ENCODE measurements around the gene PTH1R. TPM values are rescaled to one million over a fixed set of nuclear protein-coding genes. Genes with fewer than 3 reads are reported as not detected.

PTH1R gene
- total and polyA plus RNA-seq, 12 donors, result 1.5 to 89.8 (median 4.2) TPM

DNA sequence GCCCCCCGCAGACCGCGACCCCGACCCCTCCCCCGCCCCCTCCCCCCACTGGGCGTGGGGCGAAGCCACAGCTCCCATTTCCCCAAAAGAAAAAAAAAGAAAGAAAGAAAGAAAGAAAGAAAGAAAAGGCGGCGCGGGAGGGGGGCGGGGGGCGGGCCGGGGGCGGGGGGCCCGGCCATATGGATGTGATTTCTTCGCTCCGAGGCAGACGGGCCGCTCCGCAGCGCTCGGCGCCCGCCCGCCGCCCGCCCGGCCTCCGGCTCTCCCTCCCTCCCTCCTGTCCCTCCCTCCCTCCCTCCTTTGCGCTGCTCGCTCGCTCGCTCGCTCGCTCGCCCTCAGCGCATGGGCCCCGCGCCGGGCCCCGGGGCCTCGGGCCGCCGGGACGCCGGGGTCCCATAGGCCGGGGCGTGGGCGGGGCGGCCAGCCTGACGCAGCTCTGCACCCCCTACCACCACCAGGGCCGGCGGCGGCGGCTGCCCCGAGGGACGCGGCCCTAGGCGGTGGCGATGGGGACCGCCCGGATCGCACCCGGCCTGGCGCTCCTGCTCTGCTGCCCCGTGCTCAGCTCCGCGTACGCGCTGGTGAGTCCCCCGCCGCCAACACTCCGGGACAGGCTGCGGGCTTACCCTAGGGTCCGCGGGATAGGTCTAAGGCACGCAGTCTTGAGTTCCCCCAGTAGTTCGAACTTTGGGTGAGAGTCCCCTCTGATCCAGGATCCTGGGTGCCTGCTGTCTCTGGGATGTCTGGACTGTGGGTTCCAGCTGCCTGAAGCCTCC is 5.7 kb downstream of the PTH1R start:
- ATAC-seq, result peak in 6 of 8 donors; percentile 18 to 69 (median 38)

DNA sequence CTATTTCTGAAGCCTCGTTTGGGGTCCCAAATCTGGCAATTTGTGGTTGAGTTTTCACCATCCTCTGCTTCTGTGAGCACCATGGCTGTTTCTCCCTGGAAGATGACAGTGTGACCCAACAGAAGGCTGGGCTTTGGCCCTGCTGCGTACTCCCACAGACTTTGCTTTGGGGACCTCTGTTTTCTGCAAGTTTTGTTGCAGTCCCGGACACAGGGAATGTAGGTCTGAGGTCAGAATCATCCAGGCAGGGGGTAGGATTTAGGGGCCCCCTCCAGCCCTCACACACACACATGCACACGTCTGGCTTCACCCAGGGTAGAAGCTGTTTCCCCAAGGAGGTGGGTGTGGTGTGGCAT is 6.3 kb downstream of the PTH1R start:
- DNase-seq (no peak), ATAC-seq (no peak)
- TF ChIP-seq, protein P1, sequence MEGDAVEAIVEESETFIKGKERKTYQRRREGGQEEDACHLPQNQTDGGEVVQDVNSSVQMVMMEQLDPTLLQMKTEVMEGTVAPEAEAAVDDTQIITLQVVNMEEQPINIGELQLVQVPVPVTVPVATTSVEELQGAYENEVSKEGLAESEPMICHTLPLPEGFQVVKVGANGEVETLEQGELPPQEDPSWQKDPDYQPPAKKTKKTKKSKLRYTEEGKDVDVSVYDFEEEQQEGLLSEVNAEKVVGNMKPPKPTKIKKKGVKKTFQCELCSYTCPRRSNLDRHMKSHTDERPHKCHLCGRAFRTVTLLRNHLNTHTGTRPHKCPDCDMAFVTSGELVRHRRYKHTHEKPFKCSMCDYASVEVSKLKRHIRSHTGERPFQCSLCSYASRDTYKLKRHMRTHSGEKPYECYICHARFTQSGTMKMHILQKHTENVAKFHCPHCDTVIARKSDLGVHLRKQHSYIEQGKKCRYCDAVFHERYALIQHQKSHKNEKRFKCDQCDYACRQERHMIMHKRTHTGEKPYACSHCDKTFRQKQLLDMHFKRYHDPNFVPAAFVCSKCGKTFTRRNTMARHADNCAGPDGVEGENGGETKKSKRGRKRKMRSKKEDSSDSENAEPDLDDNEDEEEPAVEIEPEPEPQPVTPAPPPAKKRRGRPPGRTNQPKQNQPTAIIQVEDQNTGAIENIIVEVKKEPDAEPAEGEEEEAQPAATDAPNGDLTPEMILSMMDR (IDR thresholded peaks at IDR 0.05), result no peak
- intact Hi-C loops (cut with DNase I), result no loop called here
- Histone ChIP-seq H3K4me1 (peaks cover 8 to 35% (median 19%) of the 10 kb centered on the region in 9 donors), H3K4me3 (peak overlapping the region; percentile 3 to 69 (median 62)), H3K27me3 (peaks cover 4 to 59% (median 35%) of the 10 kb centered on the region in 7 donors), H3K36me3 (no peaks in the 10 kb centered on the region), H3K9me3 (no peaks in the 10 kb centered on the region), H3K27ac (peak overlapping the region in 5 of 10 donors; percentile 46 to 79 (median 79))
- WGBS, 2 donors, result 62 to 80% methylated on average over 4 of the region's 4 CpGs

More for the DNA sequence above, 5.7 kb downstream of the PTH1R start:
- no peaks in the 10 kb centered on the region for H3K9me3 ChIP-seq
- DNase-seq, result no peak
- TF ChIP-seq, protein P1 (IDR thresholded peaks at IDR 0.05), result no peak
- H3K27me3 ChIP-seq, result peaks cover 4 to 59% (median 35%) of the 10 kb centered on the region in 7 donors
- intact Hi-C loops (cut with DNase I), result no loop called here
- WGBS, 2 donors, result 4 to 10% methylated on average over 13 to 72 of the region's 78 CpGs
- H3K4me3 ChIP-seq, result peak overlapping the region; percentile 51 to 69 (median 64)
- no peaks in the 10 kb centered on the region for H3K36me3 ChIP-seq
- peak overlapping the region in 8 of 10 donors; percentile 67 to 81 (median 79) for H3K27ac ChIP-seq
- peaks cover 4 to 39% (median 23%) of the 10 kb centered on the region in 9 donors for H3K4me1 ChIP-seq

DNA sequence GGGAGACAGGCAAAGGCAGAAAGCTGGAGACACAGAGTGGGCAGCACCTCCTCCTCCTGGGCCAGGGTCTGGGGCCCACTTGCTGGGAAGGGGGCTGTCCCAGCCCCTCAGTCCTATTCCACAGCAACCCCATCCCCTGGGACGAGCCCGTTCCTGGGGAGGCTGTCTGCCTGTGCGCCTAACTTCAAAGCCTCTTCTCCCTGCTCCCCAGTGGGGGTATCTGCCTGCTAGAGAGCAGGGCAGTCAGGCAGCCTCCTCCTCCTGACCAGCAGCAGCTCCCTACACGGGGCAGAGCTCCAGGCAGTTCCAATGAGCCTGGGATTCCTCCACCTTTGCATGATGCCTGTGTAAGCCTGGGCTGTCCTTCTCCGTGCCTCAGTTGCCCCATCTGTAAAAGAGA is 6.9 kb downstream of the PTH1R start:
- 64 to 69% methylated on average over 5 of the region's 5 CpGs for WGBS, 2 donors
- no peak overlapping the region for H3K27ac ChIP-seq
- DNase-seq (no peak), ATAC-seq (no peak)
- intact Hi-C loops (cut with DNase I), result no loop called here
- TF ChIP-seq, protein P1 (IDR thresholded peaks at IDR 0.05), result no peak
- H3K4me3 ChIP-seq, result peak overlapping the region in 8 of 10 donors; percentile 3 to 69 (median 62)
- H3K4me1 ChIP-seq, result peaks cover 8 to 37% (median 20%) of the 10 kb centered on the region in 9 donors
- no peaks in the 10 kb centered on the region for H3K9me3 ChIP-seq
- peaks cover 4 to 59% (median 35%) of the 10 kb centered on the region in 7 donors for H3K27me3 ChIP-seq
- no peaks in the 10 kb centered on the region for H3K36me3 ChIP-seq

DNA sequence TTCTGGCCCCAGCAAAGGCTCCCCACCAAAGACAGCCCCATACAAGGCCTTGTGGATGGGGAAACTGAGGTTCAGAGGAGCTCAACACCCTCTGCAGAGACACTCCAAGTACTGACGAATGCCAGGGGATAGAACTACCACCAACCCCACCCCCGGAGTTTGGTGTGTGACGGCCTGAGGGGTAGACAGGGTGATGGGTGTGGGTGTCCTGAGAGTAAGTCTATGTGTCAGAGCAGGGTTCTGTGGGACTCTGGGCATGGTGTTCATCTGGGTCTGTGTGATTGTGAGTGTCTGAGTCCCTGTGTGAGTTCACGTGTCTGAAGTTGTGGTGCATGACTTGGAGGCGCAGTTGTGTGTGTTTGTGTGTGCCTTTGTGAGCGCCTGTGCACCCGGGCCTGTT is 7.4 kb downstream of the PTH1R start:
- WGBS, 2 donors, result 86 to 94% methylated on average over 7 of the region's 7 CpGs
- Histone ChIP-seq H3K4me1 (peaks cover 8 to 42% (median 20%) of the 10 kb centered on the region in 9 donors), H3K4me3 (peak overlapping the region in 3 of 10 donors; percentile 51 to 65 (median 64)), H3K9me3 (no peaks in the 10 kb centered on the region), H3K27ac (no peak overlapping the region), H3K27me3 (peaks cover 4 to 58% (median 35%) of the 10 kb centered on the region in 7 donors), H3K36me3 (no peaks in the 10 kb centered on the region)
- intact Hi-C loops (cut with DNase I), result no loop called here
- TF ChIP-seq, protein P1 (IDR thresholded peaks at IDR 0.05), result no peak
- ATAC-seq (no peak), DNase-seq (no peak)
